ENCODE results near the gene ST3GAL3.

- no peak for TF ChIP-seq POLR2AphosphoS5 (IDR thresholded peaks at IDR 0.05; ENCODE audit: low read length)
- TF ChIP-seq CEBPB (IDR thresholded peaks at IDR 0.05; ENCODE audit: borderline replicate concordance in 1 of 2, low read depth in 2 of 2, low read length in 2 of 2) = no peak
- no peak for TF ChIP-seq TCF3 (IDR thresholded peaks at IDR 0.05; ENCODE audit: borderline replicate concordance, insufficient read depth, low read depth, low read length)
- TF ChIP-seq POLR2A (IDR thresholded peaks at IDR 0.05; ENCODE audit: low read depth, low read length) = no peak
- TF ChIP-seq, protein P1, sequence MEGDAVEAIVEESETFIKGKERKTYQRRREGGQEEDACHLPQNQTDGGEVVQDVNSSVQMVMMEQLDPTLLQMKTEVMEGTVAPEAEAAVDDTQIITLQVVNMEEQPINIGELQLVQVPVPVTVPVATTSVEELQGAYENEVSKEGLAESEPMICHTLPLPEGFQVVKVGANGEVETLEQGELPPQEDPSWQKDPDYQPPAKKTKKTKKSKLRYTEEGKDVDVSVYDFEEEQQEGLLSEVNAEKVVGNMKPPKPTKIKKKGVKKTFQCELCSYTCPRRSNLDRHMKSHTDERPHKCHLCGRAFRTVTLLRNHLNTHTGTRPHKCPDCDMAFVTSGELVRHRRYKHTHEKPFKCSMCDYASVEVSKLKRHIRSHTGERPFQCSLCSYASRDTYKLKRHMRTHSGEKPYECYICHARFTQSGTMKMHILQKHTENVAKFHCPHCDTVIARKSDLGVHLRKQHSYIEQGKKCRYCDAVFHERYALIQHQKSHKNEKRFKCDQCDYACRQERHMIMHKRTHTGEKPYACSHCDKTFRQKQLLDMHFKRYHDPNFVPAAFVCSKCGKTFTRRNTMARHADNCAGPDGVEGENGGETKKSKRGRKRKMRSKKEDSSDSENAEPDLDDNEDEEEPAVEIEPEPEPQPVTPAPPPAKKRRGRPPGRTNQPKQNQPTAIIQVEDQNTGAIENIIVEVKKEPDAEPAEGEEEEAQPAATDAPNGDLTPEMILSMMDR (IDR thresholded peaks at IDR 0.05 in 2 of 3, conservative IDR thresholded peaks at IDR 0.05 in 1 of 3; ENCODE audit: control insufficient read depth in 2 of 3, extremely low read depth in 1 of 3, insufficient read depth in 1 of 3, low read depth in 3 of 3, low read length in 3 of 3) = no peak
- no peak for TF ChIP-seq REST (IDR thresholded peaks at IDR 0.05; ENCODE audit: low read depth, low read length)
- no peak for TF ChIP-seq ZBED1 (IDR thresholded peaks at IDR 0.05; ENCODE audit: borderline replicate concordance)
- TF ChIP-seq EZH2 (IDR thresholded peaks at IDR 0.05; ENCODE audit: borderline replicate concordance, control insufficient read depth, low read depth, low read length) = no peak
- no peak for TF ChIP-seq RAD21 (IDR thresholded peaks at IDR 0.05; ENCODE audit: insufficient read depth, low read depth, low read length)
- no peak for TF ChIP-seq EGR1 (IDR thresholded peaks at IDR 0.05; ENCODE audit: borderline replicate concordance in 1 of 2, low read depth in 2 of 2, low read length in 2 of 2)
- no peak for TF ChIP-seq EP300 (IDR thresholded peaks at IDR 0.05; ENCODE audit: borderline replicate concordance in 1 of 2, control insufficient read depth in 1 of 2, low read depth in 2 of 2, low read length in 2 of 2)
- no peak for TF ChIP-seq PAX8 (IDR thresholded peaks at IDR 0.05)
- TF ChIP-seq, protein P2, sequence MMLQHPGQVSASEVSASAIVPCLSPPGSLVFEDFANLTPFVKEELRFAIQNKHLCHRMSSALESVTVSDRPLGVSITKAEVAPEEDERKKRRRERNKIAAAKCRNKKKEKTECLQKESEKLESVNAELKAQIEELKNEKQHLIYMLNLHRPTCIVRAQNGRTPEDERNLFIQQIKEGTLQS (IDR thresholded peaks at IDR 0.05; ENCODE audit: borderline replicate concordance, extremely low read depth, low read depth, low read length) = no peak
- no peak for TF ChIP-seq SMARCA5 (IDR thresholded peaks at IDR 0.05)
These were observed 231.7 kb downstream of the ST3GAL3 start for GRCh38 chr1:43938892-43939587.

All from GM12878 (cell line).